Measurements from ENCODE around the gene CEACAM4.

GRCh38 chr19:41578886-41579285 is 48.0 kb downstream of the CEACAM4 start:
- TF ChIP-seq ZNF175 (CRISPR knock-in tag; IDR thresholded peaks at IDR 0.05; ENCODE audit: low read depth) (no peak), CTCF (IDR thresholded peaks at IDR 0.05 in 2 of 3, conservative IDR thresholded peaks at IDR 0.05 in 1 of 3; ENCODE audit: insufficient read depth in 2 of 3, low read depth in 1 of 3, low read length in 3 of 3) (no peak), ARNT (IDR thresholded peaks at IDR 0.05) (no peak), HDGF (IDR thresholded peaks at IDR 0.05) (no peak), SP2 (IDR thresholded peaks at IDR 0.05; ENCODE audit: extremely low read depth, low read depth, low read length, poor library complexity, severe bottlenecking) (no peak), DPF2 (IDR thresholded peaks at IDR 0.05) (no peak), ZNF79 (CRISPR knock-in tag; IDR thresholded peaks at IDR 0.05; ENCODE audit: low read depth) (no peak), NR1H2 (CRISPR knock-in tag; IDR thresholded peaks at IDR 0.05) (no peak), MECOM (CRISPR knock-in tag; IDR thresholded peaks at IDR 0.05) (no peak), FOS (IDR thresholded peaks at IDR 0.05; ENCODE audit: extremely low read depth, insufficient read length) (no peak)
